ENCODE results near the gene XRN1.

The XRN1 gene

GRCh38 chr3:142268426-142268825 lies 179.4 kb downstream of the XRN1 start:
- peaks cover 20% of the 10 kb centered on the region for H3K4me1 ChIP-seq (ENCODE audit: insufficient read depth, low read length, poor library complexity, severe bottlenecking)
- 0 out of 2 replicates have a peak, but pooled peaks cover 4% of the 10 kb centered on the region for H3F3A ChIP-seq (ENCODE audit: low read depth)
- H3K79me2 ChIP-seq (ENCODE audit: insufficient read depth, low read length) = no peaks in the 10 kb centered on the region
- H2AFZ ChIP-seq (ENCODE audit: low read length) = no peak overlapping the region
- no peak overlapping the region for H3K4me3 ChIP-seq (ENCODE audit: low read length, poor library complexity, severe bottlenecking)
- TF ChIP-seq EZH2phosphoT487 (IDR thresholded peaks at IDR 0.05; ENCODE audit: borderline replicate concordance) = no peak
- TF ChIP-seq CTCF (conservative IDR thresholded peaks at IDR 0.05; ENCODE audit: low read length) = no peak
- no peak overlapping the region for H3K9ac ChIP-seq (ENCODE audit: low read depth, low read length, poor library complexity, severe bottlenecking)
- no peaks in the 10 kb centered on the region for H4K20me1 ChIP-seq (ENCODE audit: insufficient read depth, low read length, poor library complexity, severe bottlenecking)
- no peaks in the 10 kb centered on the region for H3K36me3 ChIP-seq (ENCODE audit: insufficient read depth, low read length)
- H3K9me3 ChIP-seq (ENCODE audit: insufficient read depth, low read depth, low read length) = no peaks in the 10 kb centered on the region
- no peaks in the 10 kb centered on the region for H3K27me3 ChIP-seq (ENCODE audit: insufficient read depth, low read length, poor library complexity, severe bottlenecking)
- no peaks in the 10 kb centered on the region for H3K9me2 ChIP-seq (replicated peaks; ENCODE audit: low read depth, low read length)
- H3K4me2 ChIP-seq (ENCODE audit: low read depth, low read length, poor library complexity, severe bottlenecking) = no peak overlapping the region

GRCh38 chr3:142267269-142267668 lies 180.6 kb downstream of the XRN1 start:
- no peaks in the 10 kb centered on the region for H3K27me3 ChIP-seq (ENCODE audit: insufficient read depth, low read length, poor library complexity, severe bottlenecking)
- H3K9ac ChIP-seq (ENCODE audit: low read depth, low read length, poor library complexity, severe bottlenecking) = no peak overlapping the region
- H3K9me2 ChIP-seq (replicated peaks; ENCODE audit: low read depth, low read length) = no peaks in the 10 kb centered on the region
- no peaks in the 10 kb centered on the region for H3K36me3 ChIP-seq (ENCODE audit: insufficient read depth, low read length)
- TF ChIP-seq CTCF (conservative IDR thresholded peaks at IDR 0.05; ENCODE audit: low read length) (no peak), EZH2phosphoT487 (IDR thresholded peaks at IDR 0.05; ENCODE audit: borderline replicate concordance) (no peak)
- H3K4me3 ChIP-seq (ENCODE audit: low read length, poor library complexity, severe bottlenecking) = no peak overlapping the region
- H3K4me1 ChIP-seq (ENCODE audit: insufficient read depth, low read length, poor library complexity, severe bottlenecking) = peaks cover 20% of the 10 kb centered on the region
- H4K20me1 ChIP-seq (ENCODE audit: insufficient read depth, low read length, poor library complexity, severe bottlenecking) = no peaks in the 10 kb centered on the region
- no peak overlapping the region for H2AFZ ChIP-seq (ENCODE audit: low read length)
- H3F3A ChIP-seq (ENCODE audit: low read depth) = 0 out of 2 replicates have a peak, but pooled peaks cover 4% of the 10 kb centered on the region
- H3K9me3 ChIP-seq (ENCODE audit: insufficient read depth, low read depth, low read length) = no peaks in the 10 kb centered on the region
- H3K4me2 ChIP-seq (ENCODE audit: low read depth, low read length, poor library complexity, severe bottlenecking) = no peak overlapping the region
- no peaks in the 10 kb centered on the region for H3K79me2 ChIP-seq (ENCODE audit: insufficient read depth, low read length)

GRCh38 chr3:142263112-142263511 lies 184.7 kb downstream of the XRN1 start:
- no peak overlapping the region for H3K4me3 ChIP-seq (ENCODE audit: low read length, poor library complexity, severe bottlenecking)
- no peaks in the 10 kb centered on the region for H3K79me2 ChIP-seq (ENCODE audit: insufficient read depth, low read length)
- H3K9ac ChIP-seq (ENCODE audit: low read depth, low read length, poor library complexity, severe bottlenecking) = no peak overlapping the region
- no peaks in the 10 kb centered on the region for H3F3A ChIP-seq (ENCODE audit: low read depth)
- H3K4me2 ChIP-seq (ENCODE audit: low read depth, low read length, poor library complexity, severe bottlenecking) = no peak overlapping the region
- H2AFZ ChIP-seq (ENCODE audit: low read length) = no peak overlapping the region
- no peaks in the 10 kb centered on the region for H3K36me3 ChIP-seq (ENCODE audit: insufficient read depth, low read length)
- H3K4me1 ChIP-seq (ENCODE audit: insufficient read depth, low read length, poor library complexity, severe bottlenecking) = no peaks in the 10 kb centered on the region
- no peak for TF ChIP-seq CTCF (conservative IDR thresholded peaks at IDR 0.05; ENCODE audit: low read length)
- no peak for TF ChIP-seq EZH2phosphoT487 (IDR thresholded peaks at IDR 0.05; ENCODE audit: borderline replicate concordance)
- no peaks in the 10 kb centered on the region for H4K20me1 ChIP-seq (ENCODE audit: insufficient read depth, low read length, poor library complexity, severe bottlenecking)
- no peaks in the 10 kb centered on the region for H3K27me3 ChIP-seq (ENCODE audit: insufficient read depth, low read length, poor library complexity, severe bottlenecking)
- H3K9me3 ChIP-seq (ENCODE audit: insufficient read depth, low read depth, low read length) = no peaks in the 10 kb centered on the region
- H3K9me2 ChIP-seq (replicated peaks; ENCODE audit: low read depth, low read length) = no peaks in the 10 kb centered on the region

Data from Loucy (cell line).